Activated CD8-positive, alpha-beta T cell treated with anti-CD3 and anti-CD28 coated beads, Interleukin-2, amount 10 ng/mL, durations not matched to agents 7 days and 5 days (primary cell): ENCODE data around the gene ANO6. TPM values are rescaled to one million over a fixed set of nuclear protein-coding genes. Genes with fewer than 3 reads are reported as not detected.

Experiments
- ATAC-seq: fragments of 150-1000 bp; cut with Tn5 transposase; one replicate; pipeline ENCODE4 v1.10.0; 2021; ENCODE audit warnings: moderate library complexity
- CTCF ChIA-PET: fragments of 350-600 bp; sonication (Branson Sonifier 250); formaldehyde crosslinking; loops from one replicate; lab custom pipeline; 2021; ENCODE audit warnings: antibody characterized with exemption; lab: Charles Lee
- POLR2A ChIA-PET: fragments of 350-600 bp; sonication (Branson Sonifier 250); formaldehyde crosslinking; loops from one replicate; lab custom pipeline; 2021; ENCODE audit warnings: antibody characterized with exemption; lab: Charles Lee
- DNase-seq: peaks from one replicate; pipeline ENCODE4 v3.0.0-alpha.2; 2020
- H3K27ac Mint-ChIP-seq: one replicate; pipeline ENCODE4 v1.8.0; 2021; ENCODE audit warnings: mild to moderate bottlenecking, mixed read lengths
- H3K27me3 Mint-ChIP-seq: one replicate; pipeline ENCODE4 v1.8.0; 2021; ENCODE audit warnings: low read depth, mixed read lengths
- H3K36me3 Mint-ChIP-seq: one replicate; pipeline ENCODE4 v1.8.0; 2021; ENCODE audit warnings: low read depth, mixed read lengths
- H3K4me1 Mint-ChIP-seq: one replicate; pipeline ENCODE4 v1.8.0; 2021; ENCODE audit warnings: low read depth, mixed read lengths
- H3K4me3 Mint-ChIP-seq: one replicate; pipeline ENCODE4 v1.8.0; 2021; ENCODE audit warnings: mild to moderate bottlenecking, mixed read lengths
- H3K9me3 Mint-ChIP-seq: one replicate; pipeline ENCODE4 v1.8.0; 2022; ENCODE audit warnings: mixed read lengths; ENCODE audit not compliant: insufficient read depth
- total RNA-seq, 2 experiments: library from RNA; stranded (reverse); gene quantifications; one replicate each; pipeline ENCODE4 v1.2.3, GENCODE V29; 2021

Gene ANO6
- total RNA-seq, 2 experiments from 2014 or later, result 23.3 to 24.5 TPM

- H3K4me1 Mint-ChIP-seq, result peaks cover 4% of the 10 kb centered on the region
- ChIA-PET CTCF (interaction anchor here (0.9 to 1.0 kb wide), 3 partner anchors 9 to 275 kb away, joined by 3 read pairs; no protein-coding TSS in a partner anchor), POLR2A (interaction anchor here (0.6 kb wide), 2 partner anchors 176 to 275 kb away, joined by 3 read pairs; no protein-coding TSS in a partner anchor)
- no peak overlapping the region for H3K4me3 Mint-ChIP-seq
- no peak for DNase-seq
- H3K27me3 Mint-ChIP-seq, result no peaks in the 10 kb centered on the region
- H3K9me3 Mint-ChIP-seq, result no peaks in the 10 kb centered on the region
- H3K27ac Mint-ChIP-seq, result no peak overlapping the region
- ATAC-seq, result no peak
- H3K36me3 Mint-ChIP-seq, result peaks cover 2% of the 10 kb centered on the region
Measured at GRCh38 chr12:45268672-45269411, 52.9 kb downstream of the ANO6 start.

- CTCF ChIA-PET, result interaction anchor here (0.9 to 1.0 kb wide), 2 partner anchors 9 to 274 kb away, joined by 3 read pairs; no protein-coding TSS in a partner anchor
Measured at GRCh38 chr12:45269412-45269751, 53.5 kb downstream of the ANO6 start.

GRCh38 chr12:45270951-45271350 is 55.1 kb downstream of the ANO6 start:
- DNase-seq (no peak), ATAC-seq (no peak)
- peaks cover 2% of the 10 kb centered on the region for H3K36me3 Mint-ChIP-seq
- no peak overlapping the region for H3K27ac Mint-ChIP-seq
- H3K9me3 Mint-ChIP-seq, result no peaks in the 10 kb centered on the region
- ChIA-PET POLR2A (no interaction called here), CTCF (no interaction called here)
- no peak overlapping the region for H3K4me3 Mint-ChIP-seq
- no peaks in the 10 kb centered on the region for H3K27me3 Mint-ChIP-seq
- H3K4me1 Mint-ChIP-seq, result peaks cover 4% of the 10 kb centered on the region

More at GRCh38 chr12:45269412-45269751, 53.5 kb downstream of the ANO6 start:
- Mint-ChIP-seq H3K9me3 (no peaks in the 10 kb centered on the region), H3K27ac (no peak overlapping the region), H3K4me3 (no peak overlapping the region), H3K4me1 (peaks cover 4% of the 10 kb centered on the region), H3K27me3 (no peaks in the 10 kb centered on the region), H3K36me3 (peaks cover 2% of the 10 kb centered on the region)
- POLR2A ChIA-PET, result no interaction called here
- ATAC-seq (no peak), DNase-seq (no peak)

- DNase-seq, result no peak
- CTCF ChIA-PET, result interaction anchor here (1.5 kb wide), 1 partner anchor 13 kb away, joined by 3 read pairs; no protein-coding TSS in a partner anchor
- Mint-ChIP-seq H3K36me3 (peaks cover 2% of the 10 kb centered on the region), H3K4me1 (peaks cover under 1% of the 10 kb centered on the region), H3K27ac (no peak overlapping the region), H3K4me3 (no peak overlapping the region), H3K27me3 (no peaks in the 10 kb centered on the region), H3K9me3 (no peaks in the 10 kb centered on the region)
- no peak for ATAC-seq
- POLR2A ChIA-PET, result no interaction called here
Measured at GRCh38 chr12:45273717-45274271, 57.9 kb downstream of the ANO6 start.

- POLR2A ChIA-PET, result no interaction called here
- H3K27ac Mint-ChIP-seq, result no peak overlapping the region
Measured at GRCh38 chr12:45276154-45276755, 60.4 kb downstream of the ANO6 start.

GRCh38 chr12:45278447-45278846 is 62.6 kb downstream of the ANO6 start:
- H3K27ac Mint-ChIP-seq, result no peak overlapping the region
- H3K4me3 Mint-ChIP-seq, result no peak overlapping the region
- CTCF ChIA-PET, result interaction anchor here (1.5 kb wide), 1 partner anchor 10 kb away, joined by 3 read pairs; no protein-coding TSS in a partner anchor
- no peaks in the 10 kb centered on the region for H3K4me1 Mint-ChIP-seq
- H3K9me3 Mint-ChIP-seq, result no peaks in the 10 kb centered on the region
- ATAC-seq, result no peak
- H3K27me3 Mint-ChIP-seq, result no peaks in the 10 kb centered on the region
- POLR2A ChIA-PET, result no interaction called here
- DNase-seq, result no peak
- peaks cover 12% of the 10 kb centered on the region for H3K36me3 Mint-ChIP-seq

More at GRCh38 chr12:45276154-45276755, 60.4 kb downstream of the ANO6 start:
- CTCF ChIA-PET, result no interaction called here
- DNase-seq (no peak), ATAC-seq (no peak)
- no peaks in the 10 kb centered on the region for H3K9me3 Mint-ChIP-seq
- H3K36me3 Mint-ChIP-seq, result peaks cover 9% of the 10 kb centered on the region
- no peaks in the 10 kb centered on the region for H3K4me1 Mint-ChIP-seq
- no peak overlapping the region for H3K4me3 Mint-ChIP-seq
- no peaks in the 10 kb centered on the region for H3K27me3 Mint-ChIP-seq

GRCh38 chr12:45279931-45280830 is 64.3 kb downstream of the ANO6 start:
- no peak overlapping the region for H3K4me3 Mint-ChIP-seq
- H3K36me3 Mint-ChIP-seq, result peaks cover 12% of the 10 kb centered on the region
- no peak overlapping the region for H3K27ac Mint-ChIP-seq
- DNase-seq (no peak), ATAC-seq (no peak)
- ChIA-PET POLR2A (no interaction called here), CTCF (no interaction called here)
- H3K9me3 Mint-ChIP-seq, result no peaks in the 10 kb centered on the region
- H3K27me3 Mint-ChIP-seq, result no peaks in the 10 kb centered on the region
- H3K4me1 Mint-ChIP-seq, result no peaks in the 10 kb centered on the region

- CTCF ChIA-PET, result no interaction called here
- Mint-ChIP-seq H3K9me3 (no peaks in the 10 kb centered on the region), H3K4me3 (no peak overlapping the region), H3K27ac (no peak overlapping the region), H3K36me3 (peaks cover 12% of the 10 kb centered on the region), H3K4me1 (no peaks in the 10 kb centered on the region), H3K27me3 (no peaks in the 10 kb centered on the region)
- no peak for ATAC-seq
- POLR2A ChIA-PET, result no interaction called here
- no peak for DNase-seq
Measured at GRCh38 chr12:45281994-45282393, 66.1 kb downstream of the ANO6 start.

GRCh38 chr12:45282411-45282810 is 66.5 kb downstream of the ANO6 start:
- no peaks in the 10 kb centered on the region for H3K27me3 Mint-ChIP-seq
- H3K4me1 Mint-ChIP-seq, result no peaks in the 10 kb centered on the region
- no peaks in the 10 kb centered on the region for H3K9me3 Mint-ChIP-seq
- CTCF ChIA-PET, result no interaction called here
- no peak overlapping the region for H3K27ac Mint-ChIP-seq
- peaks cover 12% of the 10 kb centered on the region for H3K36me3 Mint-ChIP-seq
- POLR2A ChIA-PET, result no interaction called here
- H3K4me3 Mint-ChIP-seq, result no peak overlapping the region
- ATAC-seq, result no peak
- no peak for DNase-seq

- H3K4me1 Mint-ChIP-seq, result no peaks in the 10 kb centered on the region
- H3K27ac Mint-ChIP-seq, result no peak overlapping the region
- CTCF ChIA-PET, result no interaction called here
- no peaks in the 10 kb centered on the region for H3K27me3 Mint-ChIP-seq
- no peaks in the 10 kb centered on the region for H3K9me3 Mint-ChIP-seq
- ATAC-seq (no peak), DNase-seq (no peak)
- H3K4me3 Mint-ChIP-seq, result no peak overlapping the region
- H3K36me3 Mint-ChIP-seq, result peaks cover 12% of the 10 kb centered on the region
- POLR2A ChIA-PET, result no interaction called here
Measured at GRCh38 chr12:45284096-45284901, 68.4 kb downstream of the ANO6 start.

GRCh38 chr12:45285717-45286116 is 69.8 kb downstream of the ANO6 start:
- Mint-ChIP-seq H3K4me1 (no peaks in the 10 kb centered on the region), H3K27ac (no peak overlapping the region), H3K4me3 (no peak overlapping the region), H3K36me3 (peaks cover 7% of the 10 kb centered on the region), H3K27me3 (no peaks in the 10 kb centered on the region), H3K9me3 (no peaks in the 10 kb centered on the region)
- ChIA-PET CTCF (no interaction called here), POLR2A (no interaction called here)
- ATAC-seq, result no peak
- DNase-seq, result no peak
